Measurements from ENCODE around the gene APC2. TPM values are rescaled to one million over a fixed set of nuclear protein-coding genes. Genes with fewer than 3 reads are reported as not detected.
"Not testable (repeated sequence)": the region's sequence is repeated elsewhere in the genome, so short reads cannot be mapped to it uniquely, and the experiment has no call there.

The APC2 gene
- total RNA-seq, 1 donor from 2014 or later: 0.42 TPM

- Mint-ChIP-seq H3K4me1 (peaks cover under 1% of the 10 kb centered on the region), H3K27ac (no peak overlapping the region), H3K27me3 (peaks cover 6% of the 10 kb centered on the region), H3K9me3 (no peaks in the 10 kb centered on the region), H3K36me3 (ENCODE audit: low read depth) (no peaks in the 10 kb centered on the region), H3K4me3 (no peak overlapping the region)
- ATAC-seq (ENCODE audit: low read depth) (no peak), DNase-seq (no peak)
- no peak for TF ChIP-seq CTCF (IDR thresholded peaks at IDR 0.05)
- intact Hi-C loops (cut with micrococcal nuclease): no loop called here
- ChIA-PET CTCF (no interaction called here), POLR2A (interaction anchor here (0.6 kb wide), 1 partner anchor 86 kb away, joined by 5 read pairs; no protein-coding TSS in a partner anchor)
Observed at GRCh38 chr19:1496714-1497577, 47.0 kb downstream of the APC2 start.

DNA sequence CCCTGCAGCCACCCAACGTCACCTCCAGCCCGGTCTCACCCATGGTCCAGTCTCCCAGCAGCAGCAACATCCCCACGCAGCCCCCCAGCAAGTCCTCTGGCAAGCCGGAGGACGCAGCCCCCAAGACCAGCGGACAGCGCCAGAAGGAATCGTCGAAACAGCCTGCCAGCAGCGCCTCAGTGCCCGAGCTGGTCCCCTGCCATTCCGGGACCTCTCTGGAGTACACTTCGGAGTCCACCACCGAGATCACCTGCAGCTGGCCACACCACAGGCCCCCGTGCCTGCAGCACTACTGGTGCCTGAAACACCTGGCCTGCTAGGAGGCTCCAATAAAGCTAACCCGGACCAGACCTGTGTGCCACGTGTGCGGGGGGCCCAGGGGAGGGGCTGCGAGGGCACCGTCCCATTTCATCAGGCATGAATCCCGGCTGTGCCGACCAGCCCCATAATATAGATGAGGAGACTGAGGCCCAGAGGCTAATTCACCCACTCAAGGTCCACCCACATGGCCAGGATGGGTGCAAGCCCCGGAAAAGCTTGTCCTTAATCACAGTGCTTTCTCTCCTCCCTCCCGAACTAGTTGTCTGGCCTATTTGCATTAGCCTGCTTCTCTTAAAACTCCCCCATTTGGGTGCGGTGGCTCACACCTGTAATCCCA is 47.8 kb downstream of the APC2 start:
- TF ChIP-seq CTCF (IDR thresholded peaks at IDR 0.05): no peak
- ChIA-PET CTCF (no interaction called here), POLR2A (interaction anchor here (0.6 to 0.7 kb wide), 3 partner anchors 85 to 566 kb away, joined by 4 to 6 read pairs (median 5); no protein-coding TSS in a partner anchor)
- intact Hi-C loops (cut with micrococcal nuclease): no loop called here
- peaks cover 8% of the 10 kb centered on the region for H3K27me3 Mint-ChIP-seq
- H3K36me3 Mint-ChIP-seq (ENCODE audit: low read depth): no peaks in the 10 kb centered on the region
- H3K4me3 Mint-ChIP-seq: no peak overlapping the region
- ATAC-seq (ENCODE audit: low read depth) (no peak), DNase-seq (no peak)
- H3K27ac Mint-ChIP-seq: no peak overlapping the region
- H3K9me3 Mint-ChIP-seq: no peaks in the 10 kb centered on the region
- no peaks in the 10 kb centered on the region for H3K4me1 Mint-ChIP-seq

GRCh38 chr19:1499231-1499630 is 49.3 kb downstream of the APC2 start:
- H3K27ac Mint-ChIP-seq; ATAC-seq (ENCODE audit: low read depth); intact Hi-C loops (cut with micrococcal nuclease); CTCF ChIA-PET; POLR2A ChIA-PET; H3K36me3 Mint-ChIP-seq (ENCODE audit: low read depth); H3K4me3 Mint-ChIP-seq; H3K4me1 Mint-ChIP-seq; H3K9me3 Mint-ChIP-seq; DNase-seq: not testable (repeated sequence)
- peaks cover 14% of the 10 kb centered on the region for H3K27me3 Mint-ChIP-seq

- H3K27me3 Mint-ChIP-seq: peaks cover 26% of the 10 kb centered on the region
- no peaks in the 10 kb centered on the region for H3K36me3 Mint-ChIP-seq (ENCODE audit: low read depth)
- H3K27ac Mint-ChIP-seq: no peak overlapping the region
- H3K4me3 Mint-ChIP-seq: no peak overlapping the region
- H3K9me3 Mint-ChIP-seq: no peaks in the 10 kb centered on the region
- POLR2A ChIA-PET: no interaction called here
- intact Hi-C loops (cut with micrococcal nuclease): no loop called here
- H3K4me1 Mint-ChIP-seq: peaks cover under 1% of the 10 kb centered on the region
- CTCF ChIA-PET: no interaction called here
- no peak for ATAC-seq (ENCODE audit: low read depth)
- no peak for TF ChIP-seq CTCF (IDR thresholded peaks at IDR 0.05)
- no peak for DNase-seq
Observed at GRCh38 chr19:1501200-1501595, 51.3 kb downstream of the APC2 start.

DNA sequence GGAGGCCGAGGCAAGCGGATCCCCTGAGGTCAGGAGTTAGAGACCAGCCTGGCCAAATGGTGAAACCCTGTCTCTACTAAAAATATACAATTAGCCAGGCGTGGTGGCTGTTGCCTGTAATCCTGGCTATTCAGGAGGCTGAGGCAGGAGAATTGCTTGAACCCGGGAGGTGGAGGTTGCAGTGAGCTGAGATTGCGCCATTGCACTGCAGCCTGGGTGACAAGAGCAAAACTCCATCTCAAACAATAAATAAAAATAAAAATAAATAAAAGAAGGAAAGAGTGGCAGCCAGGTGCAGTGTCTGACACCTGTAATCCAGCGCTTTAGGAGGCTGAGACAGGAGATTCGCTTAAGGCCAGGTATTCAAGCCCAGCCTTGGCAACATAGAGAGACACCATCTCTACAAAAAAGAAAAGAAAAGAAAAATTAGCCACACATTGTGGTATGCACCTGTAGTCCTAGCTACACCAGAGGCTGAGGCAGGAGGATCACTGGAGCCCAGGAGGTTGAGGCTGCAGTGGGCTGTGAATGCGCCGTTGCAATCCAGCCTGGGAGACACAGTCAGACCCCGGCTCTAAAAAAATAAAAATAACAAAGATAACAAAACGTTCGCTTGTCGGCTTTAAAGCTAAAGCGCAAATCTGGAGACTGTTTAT is 52.6 kb downstream of the APC2 start:
- Mint-ChIP-seq H3K4me1 (peaks cover 4% of the 10 kb centered on the region), H3K9me3 (no peaks in the 10 kb centered on the region), H3K27ac (no peak overlapping the region), H3K27me3 (peaks cover 28% of the 10 kb centered on the region), H3K4me3 (no peak overlapping the region), H3K36me3 (ENCODE audit: low read depth) (no peaks in the 10 kb centered on the region)
- intact Hi-C loops (cut with micrococcal nuclease): no loop called here
- no peak for DNase-seq
- ChIA-PET CTCF (no interaction called here), POLR2A (interaction anchor here (0.7 kb wide), 1 partner anchor 343 kb away, joined by 3 read pairs; no protein-coding TSS in a partner anchor)
- TF ChIP-seq CTCF (IDR thresholded peaks at IDR 0.05): no peak
- ATAC-seq (ENCODE audit: low read depth): no peak
